ENCODE data around the gene SLC6A7.

DNA sequence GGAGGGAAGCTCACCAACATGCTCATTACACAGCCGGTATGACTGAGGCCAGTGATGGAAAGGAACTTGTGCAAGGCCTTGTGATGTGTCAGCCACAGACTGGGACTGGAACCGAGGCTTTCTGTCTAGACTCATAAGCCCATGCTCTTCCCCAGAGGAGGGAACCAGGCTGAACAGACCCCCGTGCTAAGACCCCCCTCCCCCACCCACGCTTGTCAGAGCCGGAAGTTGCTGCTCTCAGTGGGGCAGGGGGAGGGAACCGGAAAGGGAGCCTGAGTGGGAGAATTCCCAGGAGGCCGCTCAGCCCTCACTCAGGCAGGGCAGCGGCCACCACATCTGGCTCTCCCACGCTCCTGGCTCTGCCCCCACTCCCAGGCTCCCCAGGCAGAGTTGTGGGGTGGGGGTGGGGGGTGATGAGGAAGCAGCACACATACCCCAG, 30.1 kb upstream of the SLC6A7 start:
- TF ChIP-seq, protein P1, sequence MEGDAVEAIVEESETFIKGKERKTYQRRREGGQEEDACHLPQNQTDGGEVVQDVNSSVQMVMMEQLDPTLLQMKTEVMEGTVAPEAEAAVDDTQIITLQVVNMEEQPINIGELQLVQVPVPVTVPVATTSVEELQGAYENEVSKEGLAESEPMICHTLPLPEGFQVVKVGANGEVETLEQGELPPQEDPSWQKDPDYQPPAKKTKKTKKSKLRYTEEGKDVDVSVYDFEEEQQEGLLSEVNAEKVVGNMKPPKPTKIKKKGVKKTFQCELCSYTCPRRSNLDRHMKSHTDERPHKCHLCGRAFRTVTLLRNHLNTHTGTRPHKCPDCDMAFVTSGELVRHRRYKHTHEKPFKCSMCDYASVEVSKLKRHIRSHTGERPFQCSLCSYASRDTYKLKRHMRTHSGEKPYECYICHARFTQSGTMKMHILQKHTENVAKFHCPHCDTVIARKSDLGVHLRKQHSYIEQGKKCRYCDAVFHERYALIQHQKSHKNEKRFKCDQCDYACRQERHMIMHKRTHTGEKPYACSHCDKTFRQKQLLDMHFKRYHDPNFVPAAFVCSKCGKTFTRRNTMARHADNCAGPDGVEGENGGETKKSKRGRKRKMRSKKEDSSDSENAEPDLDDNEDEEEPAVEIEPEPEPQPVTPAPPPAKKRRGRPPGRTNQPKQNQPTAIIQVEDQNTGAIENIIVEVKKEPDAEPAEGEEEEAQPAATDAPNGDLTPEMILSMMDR (IDR thresholded peaks at IDR 0.05): no peak
- no peak for TF ChIP-seq ZFX (IDR thresholded peaks at IDR 0.05; ENCODE audit: borderline replicate concordance)

Measured in 22Rv1 (cell line).